ENCODE measurements around the gene ANKDD1A. TPM values are rescaled to one million over a fixed set of nuclear protein-coding genes. Genes with fewer than 3 reads are reported as not detected.

ANKDD1A gene
- total RNA-seq, 1 donor from 2014 or later, result 4.6 TPM

- Mint-ChIP-seq H3K4me1 (peaks cover 41% of the 10 kb centered on the region), H3K36me3 (ENCODE audit: low read depth) (no peaks in the 10 kb centered on the region), H3K27me3 (ENCODE audit: low read depth) (no peaks in the 10 kb centered on the region), H3K9me3 (no peaks in the 10 kb centered on the region), H3K4me3 (no peak overlapping the region), H3K27ac (ENCODE audit: unreplicated experiment) (no peak overlapping the region)
- DNase-seq (ENCODE audit: low read depth, low spot score), result no peak
- TF ChIP-seq CTCF (conservative IDR thresholded peaks at IDR 0.05), result no peak
Measured at GRCh38 chr15:64891561-64891960, 20.1 kb upstream of the ANKDD1A start.

- no peak for DNase-seq (ENCODE audit: low read depth, low spot score)
- Mint-ChIP-seq H3K36me3 (ENCODE audit: low read depth) (no peaks in the 10 kb centered on the region), H3K4me3 (peak overlapping the region; percentile 12), H3K9me3 (no peaks in the 10 kb centered on the region), H3K4me1 (peaks cover 45% of the 10 kb centered on the region), H3K27me3 (ENCODE audit: low read depth) (no peaks in the 10 kb centered on the region), H3K27ac (ENCODE audit: unreplicated experiment) (no peak overlapping the region)
- TF ChIP-seq CTCF (conservative IDR thresholded peaks at IDR 0.05), result no peak
Measured at GRCh38 chr15:64892847-64893403, 18.8 kb upstream of the ANKDD1A start.

GRCh38 chr15:64893481-64894394 lies 18.0 kb upstream of the ANKDD1A start:
- H3K27me3 Mint-ChIP-seq (ENCODE audit: low read depth), result no peaks in the 10 kb centered on the region
- peak overlapping the region; percentile 93 for H3K27ac Mint-ChIP-seq (ENCODE audit: unreplicated experiment)
- peaks cover 48% of the 10 kb centered on the region for H3K4me1 Mint-ChIP-seq
- TF ChIP-seq CTCF (conservative IDR thresholded peaks at IDR 0.05), result no peak
- peak; percentile 82 for DNase-seq (ENCODE audit: low read depth, low spot score)
- H3K4me3 Mint-ChIP-seq, result peak overlapping the region; percentile 78
- no peaks in the 10 kb centered on the region for H3K36me3 Mint-ChIP-seq (ENCODE audit: low read depth)
- H3K9me3 Mint-ChIP-seq, result no peaks in the 10 kb centered on the region

- no peak for TF ChIP-seq CTCF (conservative IDR thresholded peaks at IDR 0.05)
- Mint-ChIP-seq H3K4me1 (peaks cover 48% of the 10 kb centered on the region), H3K9me3 (no peaks in the 10 kb centered on the region), H3K27ac (ENCODE audit: unreplicated experiment) (peak overlapping the region; percentile 93), H3K4me3 (peak overlapping the region; percentile 78), H3K27me3 (ENCODE audit: low read depth) (no peaks in the 10 kb centered on the region), H3K36me3 (ENCODE audit: low read depth) (no peaks in the 10 kb centered on the region)
- no peak for DNase-seq (ENCODE audit: low read depth, low spot score)
Measured at GRCh38 chr15:64894395-64895056, 17.2 kb upstream of the ANKDD1A start.

- Mint-ChIP-seq H3K27me3 (ENCODE audit: low read depth) (no peaks in the 10 kb centered on the region), H3K9me3 (no peaks in the 10 kb centered on the region), H3K36me3 (ENCODE audit: low read depth) (no peaks in the 10 kb centered on the region), H3K4me3 (peak overlapping the region; percentile 54), H3K4me1 (peaks cover 48% of the 10 kb centered on the region), H3K27ac (ENCODE audit: unreplicated experiment) (no peak overlapping the region)
- no peak for TF ChIP-seq CTCF (conservative IDR thresholded peaks at IDR 0.05)
- no peak for DNase-seq (ENCODE audit: low read depth, low spot score)
Measured at GRCh38 chr15:64895285-64896065, 16.2 kb upstream of the ANKDD1A start.
